IPS-18c (cell line): ENCODE results near the gene PRPF18.

Experiments used
- H3K4me3 ChIP-seq: 2 replicates; pipeline ENCODE4 v1.7.0; 2013; ENCODE audit warnings: low read depth, mild to moderate bottlenecking, low read length, moderate library complexity; ENCODE audit not compliant: insufficient read depth
- H3K9me3 ChIP-seq: one replicate; pipeline ENCODE4 v1.6.1; 2013; ENCODE audit warnings: mild to moderate bottlenecking, low read length, moderate library complexity; ENCODE audit not compliant: control insufficient read depth, insufficient read depth

PRPF18 gene

GRCh38 chr10:13630231-13630630, 43.5 kb downstream of the PRPF18 start:
- Histone ChIP-seq H3K9me3 (no peaks in the 10 kb centered on the region), H3K4me3 (no peak overlapping the region)

GRCh38 chr10:13631594-13631993, 44.8 kb downstream of the PRPF18 start:
- Histone ChIP-seq H3K9me3 (no peaks in the 10 kb centered on the region), H3K4me3 (no peak overlapping the region)

- Histone ChIP-seq H3K9me3 (no peaks in the 10 kb centered on the region), H3K4me3 (no peak overlapping the region)
Measured at GRCh38 chr10:13632440-13632839, 45.7 kb downstream of the PRPF18 start.

GRCh38 chr10:13632884-13633440, 46.2 kb downstream of the PRPF18 start:
- Histone ChIP-seq H3K9me3 (no peaks in the 10 kb centered on the region), H3K4me3 (no peak overlapping the region)

GRCh38 chr10:13633689-13634088, 46.9 kb downstream of the PRPF18 start:
- Histone ChIP-seq H3K9me3 (no peaks in the 10 kb centered on the region), H3K4me3 (no peak overlapping the region)

- Histone ChIP-seq H3K9me3 (no peaks in the 10 kb centered on the region), H3K4me3 (no peak overlapping the region)
Measured at GRCh38 chr10:13634207-13634606, 47.4 kb downstream of the PRPF18 start.

- no peaks in the 10 kb centered on the region for H3K9me3 ChIP-seq
- no peak overlapping the region for H3K4me3 ChIP-seq
Measured at GRCh38 chr10:13636776-13637175, 50.0 kb downstream of the PRPF18 start.

GRCh38 chr10:13637303-13637856, 50.6 kb downstream of the PRPF18 start:
- Histone ChIP-seq H3K4me3 (no peak overlapping the region), H3K9me3 (peaks cover 5% of the 10 kb centered on the region)

GRCh38 chr10:13637894-13638293, 51.1 kb downstream of the PRPF18 start:
- no peak overlapping the region for H3K4me3 ChIP-seq
- H3K9me3 ChIP-seq, result peaks cover 5% of the 10 kb centered on the region

- Histone ChIP-seq H3K9me3 (peaks cover 5% of the 10 kb centered on the region), H3K4me3 (no peak overlapping the region)
Measured at GRCh38 chr10:13642293-13642692, 55.5 kb downstream of the PRPF18 start.

- Histone ChIP-seq H3K4me3 (no peak overlapping the region), H3K9me3 (peaks cover 5% of the 10 kb centered on the region)
Measured at GRCh38 chr10:13643016-13643415, 56.3 kb downstream of the PRPF18 start.

GRCh38 chr10:13644866-13645265, 58.1 kb downstream of the PRPF18 start:
- no peak overlapping the region for H3K4me3 ChIP-seq
- peaks cover 5% of the 10 kb centered on the region for H3K9me3 ChIP-seq

- H3K4me3 ChIP-seq, result no peak overlapping the region
- no peaks in the 10 kb centered on the region for H3K9me3 ChIP-seq
Measured at GRCh38 chr10:13648425-13648824, 61.7 kb downstream of the PRPF18 start.

- H3K4me3 ChIP-seq, result no peak overlapping the region
- no peaks in the 10 kb centered on the region for H3K9me3 ChIP-seq
Measured at GRCh38 chr10:13649844-13650520, 63.2 kb downstream of the PRPF18 start.

GRCh38 chr10:13650961-13651360, 64.2 kb downstream of the PRPF18 start:
- Histone ChIP-seq H3K4me3 (no peak overlapping the region), H3K9me3 (no peaks in the 10 kb centered on the region)

GRCh38 chr10:13651969-13652720, 65.4 kb downstream of the PRPF18 start:
- no peaks in the 10 kb centered on the region for H3K9me3 ChIP-seq

GRCh38 chr10:13652860-13653259, 66.1 kb downstream of the PRPF18 start:
- no peak overlapping the region for H3K4me3 ChIP-seq

More at GRCh38 chr10:13651969-13652720, 65.4 kb downstream of the PRPF18 start:
- H3K4me3 ChIP-seq, result no peak overlapping the region

More at GRCh38 chr10:13652860-13653259, 66.1 kb downstream of the PRPF18 start:
- no peaks in the 10 kb centered on the region for H3K9me3 ChIP-seq
